ENCODE measurements around the gene HS6ST2.

GRCh38 chrX:132769609-132770008, 188.8 kb downstream of the HS6ST2 start:
- TF ChIP-seq CTCF (IDR thresholded peaks at IDR 0.05) (no peak), EZH2 (IDR thresholded peaks at IDR 0.05) (no peak), EZH2phosphoT487 (IDR thresholded peaks at IDR 0.05) (no peak)

All from neural progenitor cell (in vitro differentiated cells).